Measurements from ENCODE around the gene QRSL1.

DNA sequence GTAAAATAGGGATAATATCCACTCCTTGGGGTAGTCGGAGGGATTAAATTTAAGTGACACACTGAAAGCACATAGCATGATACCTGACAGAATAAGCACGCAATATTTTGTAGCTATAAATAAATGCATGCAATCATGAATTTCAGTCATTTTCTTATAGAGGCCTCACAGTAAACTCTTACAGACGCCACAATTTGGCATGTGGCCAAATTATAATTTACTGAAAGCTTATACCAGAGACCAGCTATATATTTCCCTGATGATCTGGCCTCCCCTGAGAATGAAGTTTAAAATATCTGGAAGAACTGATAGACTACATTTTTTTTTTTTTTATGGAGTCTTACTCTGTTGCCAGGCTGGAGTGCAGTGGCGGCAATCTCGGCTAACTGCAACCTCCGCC lies 40.9 kb downstream of the QRSL1 start:
- no peak for TF ChIP-seq POLR2A (IDR thresholded peaks at IDR 0.05)
- no peak for TF ChIP-seq POLR2AphosphoS5 (IDR thresholded peaks at IDR 0.05)

All from breast epithelium (tissue), 3 donors.